ENCODE results near the gene EPM2AIP1. TPM values are rescaled to one million over a fixed set of nuclear protein-coding genes. Genes with fewer than 3 reads are reported as not detected.
A peak's percentile ranks its signal among the peaks of the same experiment; 100 is the strongest.

Gene EPM2AIP1
- total RNA-seq, 4 donors from 2014 or later = 9.9 to 18.4 (median 14.8) TPM

DNA sequence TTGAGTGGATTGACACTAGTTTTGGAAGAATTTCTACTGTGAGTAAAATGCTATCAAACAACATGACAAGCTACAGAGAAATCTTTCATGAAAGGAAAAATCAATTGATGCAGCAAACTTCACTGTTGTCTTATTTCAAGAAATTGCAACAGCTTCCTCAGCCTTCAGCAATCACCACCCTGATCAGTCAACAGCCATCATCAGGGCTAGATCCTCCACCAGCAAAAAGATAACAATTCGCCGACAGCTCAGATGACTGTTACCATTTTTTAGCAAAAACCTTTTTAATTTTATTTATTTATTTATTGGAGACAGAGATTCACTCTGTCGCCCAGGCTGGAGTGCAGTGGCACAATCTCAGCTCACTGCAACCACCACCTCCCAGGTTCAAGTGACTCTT lies 44.4 kb upstream of the EPM2AIP1 start:
- H3K27ac ChIP-seq = no peak overlapping the region
- WGBS, 2 donors = 96 to 98% methylated on average over 3 of the region's 3 CpGs
- peaks cover 0 to 91% (median 8%) of the 10 kb centered on the region in 3 donors for H3K36me3 ChIP-seq
- peaks cover 0 to 7% (median 0%) of the 10 kb centered on the region in 4 donors for H3K9me3 ChIP-seq
- no peak for TF ChIP-seq EP300 (IDR thresholded peaks at IDR 0.05)
- TF ChIP-seq, protein P1, sequence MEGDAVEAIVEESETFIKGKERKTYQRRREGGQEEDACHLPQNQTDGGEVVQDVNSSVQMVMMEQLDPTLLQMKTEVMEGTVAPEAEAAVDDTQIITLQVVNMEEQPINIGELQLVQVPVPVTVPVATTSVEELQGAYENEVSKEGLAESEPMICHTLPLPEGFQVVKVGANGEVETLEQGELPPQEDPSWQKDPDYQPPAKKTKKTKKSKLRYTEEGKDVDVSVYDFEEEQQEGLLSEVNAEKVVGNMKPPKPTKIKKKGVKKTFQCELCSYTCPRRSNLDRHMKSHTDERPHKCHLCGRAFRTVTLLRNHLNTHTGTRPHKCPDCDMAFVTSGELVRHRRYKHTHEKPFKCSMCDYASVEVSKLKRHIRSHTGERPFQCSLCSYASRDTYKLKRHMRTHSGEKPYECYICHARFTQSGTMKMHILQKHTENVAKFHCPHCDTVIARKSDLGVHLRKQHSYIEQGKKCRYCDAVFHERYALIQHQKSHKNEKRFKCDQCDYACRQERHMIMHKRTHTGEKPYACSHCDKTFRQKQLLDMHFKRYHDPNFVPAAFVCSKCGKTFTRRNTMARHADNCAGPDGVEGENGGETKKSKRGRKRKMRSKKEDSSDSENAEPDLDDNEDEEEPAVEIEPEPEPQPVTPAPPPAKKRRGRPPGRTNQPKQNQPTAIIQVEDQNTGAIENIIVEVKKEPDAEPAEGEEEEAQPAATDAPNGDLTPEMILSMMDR (IDR thresholded peaks at IDR 0.05) = no peak
- TF ChIP-seq POLR2A (IDR thresholded peaks at IDR 0.05) = no peak
- peaks cover 0 to 7% (median 0%) of the 10 kb centered on the region in 4 donors for H3K4me1 ChIP-seq
- no peak overlapping the region for H3K4me3 ChIP-seq
- DNase-seq (ENCODE audit: low spot score in 2 of 2) = no peak
- no peaks in the 10 kb centered on the region for H3K27me3 ChIP-seq

DNA sequence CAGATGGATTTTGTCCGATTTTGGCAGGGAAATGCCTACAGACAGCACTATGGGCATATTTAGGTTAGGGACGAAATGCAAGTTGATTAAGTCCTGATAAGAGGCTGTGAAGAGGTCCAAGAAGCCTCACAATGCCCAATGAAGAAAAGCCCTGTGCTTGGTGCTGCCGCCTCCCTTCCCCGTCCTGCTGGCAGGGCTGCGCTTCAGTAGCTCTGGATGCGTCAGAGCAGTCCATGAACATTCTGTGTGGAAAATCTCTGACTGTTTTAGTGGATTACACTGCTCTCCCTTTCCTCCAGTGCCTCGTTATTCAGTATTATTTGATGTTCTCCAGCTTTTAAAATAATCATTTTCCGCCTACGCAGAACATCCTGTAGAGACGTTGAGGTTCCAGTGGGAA lies 40.0 kb upstream of the EPM2AIP1 start:
- Histone ChIP-seq H3K27ac (peak overlapping the region in 2 of 4 donors; percentile 2 to 63), H3K4me3 (no peak overlapping the region), H3K27me3 (no peaks in the 10 kb centered on the region), H3K36me3 (peaks cover 0 to 94% (median 0%) of the 10 kb centered on the region in 3 donors), H3K4me1 (peaks cover 0 to 31% (median 0%) of the 10 kb centered on the region in 4 donors), H3K9me3 (peaks cover 0 to 7% (median 0%) of the 10 kb centered on the region in 4 donors)
- no peak for DNase-seq (ENCODE audit: low spot score in 2 of 2)
- WGBS, 2 donors = 64 to 65% methylated on average over 10 of the region's 10 CpGs
- no peak for TF ChIP-seq POLR2A (IDR thresholded peaks at IDR 0.05)
- TF ChIP-seq EP300 (IDR thresholded peaks at IDR 0.05) = no peak
- TF ChIP-seq, protein P1 (IDR thresholded peaks at IDR 0.05) = no peak

DNA sequence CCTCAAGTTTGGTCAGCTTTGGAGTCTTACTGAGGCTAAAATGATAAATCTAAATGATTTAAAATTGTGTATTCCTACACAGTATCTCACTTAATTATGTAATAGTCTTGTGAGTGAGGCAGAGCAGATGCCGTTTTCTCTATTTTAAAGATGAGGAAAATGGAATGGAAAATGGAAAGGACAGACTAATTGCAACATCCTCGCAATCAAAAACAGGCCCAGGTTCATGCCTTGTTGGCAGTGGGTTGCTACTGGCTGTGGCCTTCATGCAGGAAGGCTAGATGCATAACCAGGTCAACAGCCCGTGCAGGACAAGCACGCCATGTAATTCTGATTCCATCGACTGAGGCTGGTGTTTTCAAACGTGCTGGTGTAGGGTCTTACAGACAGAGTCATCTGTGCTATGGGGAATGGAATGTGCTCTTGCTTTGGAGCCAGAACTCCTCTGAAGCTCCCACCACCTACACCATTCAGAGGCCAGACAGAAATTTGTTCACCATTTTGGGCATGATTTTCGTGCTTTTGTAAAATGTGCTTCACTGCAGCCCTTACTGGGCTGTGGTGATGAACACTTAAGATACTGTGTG lies 38.3 kb upstream of the EPM2AIP1 start:
- H3K4me1 ChIP-seq = peaks cover 0 to 31% (median 0%) of the 10 kb centered on the region in 4 donors
- 71 to 76% methylated on average over 7 of the region's 7 CpGs for WGBS, 2 donors
- H3K27ac ChIP-seq = peak overlapping the region in 1 of 4 donors; percentile 25

DNA sequence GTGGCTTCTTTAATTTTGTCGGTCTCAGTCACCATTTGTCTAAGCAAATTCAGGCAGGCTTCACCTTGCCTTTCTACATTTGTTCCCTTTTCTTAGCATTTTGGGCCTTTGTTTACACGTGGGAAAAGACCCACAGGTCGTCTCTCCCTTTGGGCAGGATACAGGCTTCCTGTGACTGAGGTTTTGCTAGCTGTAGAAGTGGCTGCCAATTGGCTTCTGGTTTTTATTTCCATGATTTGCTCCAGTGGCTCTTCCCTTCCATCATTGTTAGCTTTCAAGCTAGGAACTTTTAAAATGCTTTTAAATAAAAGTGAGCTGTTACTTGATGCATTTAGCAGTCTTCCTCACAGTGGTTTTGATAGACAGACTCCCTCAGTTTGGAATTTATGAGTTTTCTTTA lies 37.7 kb upstream of the EPM2AIP1 start:
- Histone ChIP-seq H3K4me1 (peaks cover 0 to 31% (median 0%) of the 10 kb centered on the region in 4 donors), H3K27ac (peak overlapping the region in 3 of 4 donors; percentile 1 to 25 (median 13)), H3K9me3 (no peaks in the 10 kb centered on the region), H3K4me3 (no peak overlapping the region), H3K36me3 (peaks cover 0 to 96% (median 0%) of the 10 kb centered on the region in 3 donors), H3K27me3 (no peaks in the 10 kb centered on the region)
- DNase-seq (ENCODE audit: low spot score in 2 of 2) = no peak
- 54 to 65% methylated on average over 3 of the region's 3 CpGs for WGBS, 2 donors
- no peak for TF ChIP-seq EP300 (IDR thresholded peaks at IDR 0.05)
- TF ChIP-seq, protein P1 (IDR thresholded peaks at IDR 0.05) = no peak
- no peak for TF ChIP-seq POLR2A (IDR thresholded peaks at IDR 0.05)

More for the DNA sequence above, 38.3 kb upstream of the EPM2AIP1 start:
- Histone ChIP-seq H3K36me3 (peaks cover 0 to 96% (median 0%) of the 10 kb centered on the region in 3 donors), H3K4me3 (no peak overlapping the region), H3K27me3 (no peaks in the 10 kb centered on the region), H3K9me3 (peaks cover 0 to 3% (median 0%) of the 10 kb centered on the region in 4 donors)
- DNase-seq (ENCODE audit: low spot score in 2 of 2) = no peak
- TF ChIP-seq EP300 (IDR thresholded peaks at IDR 0.05) (no peak), POLR2A (IDR thresholded peaks at IDR 0.05) (no peak)

DNA sequence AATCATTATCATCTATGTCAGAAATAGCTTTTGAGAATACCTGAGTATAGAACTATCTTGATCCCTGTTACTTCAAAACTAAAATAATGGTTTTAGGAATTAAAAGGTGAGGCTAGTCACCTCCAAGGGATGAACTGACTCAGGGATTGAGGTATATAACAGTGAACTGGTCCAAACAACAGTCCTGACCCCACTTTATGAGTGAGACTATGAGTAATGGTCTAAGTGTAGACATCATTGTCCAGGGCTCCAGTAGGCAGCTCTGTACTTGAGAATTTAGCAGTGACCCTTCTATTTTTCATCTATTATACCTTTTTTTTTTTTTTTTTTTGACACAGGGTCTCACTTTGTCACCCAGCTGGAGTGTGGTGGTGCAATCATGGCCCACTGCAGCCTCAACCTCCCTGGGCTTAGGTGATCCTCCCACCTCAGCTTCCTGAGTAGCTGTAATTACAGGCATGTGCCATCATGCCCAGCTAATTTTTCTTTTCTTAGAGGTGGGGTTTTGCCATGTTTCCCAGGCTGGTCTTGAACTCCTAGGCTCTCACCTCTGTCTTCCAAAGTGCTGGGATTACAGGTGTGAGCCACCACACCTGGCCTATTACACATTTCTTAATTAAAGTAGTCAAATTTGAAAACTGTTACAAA lies 36.7 kb upstream of the EPM2AIP1 start:
- H3K9me3 ChIP-seq = no peaks in the 10 kb centered on the region
- H3K27me3 ChIP-seq = no peaks in the 10 kb centered on the region
- H3K4me1 ChIP-seq = peaks cover 0 to 31% (median 0%) of the 10 kb centered on the region in 4 donors
- H3K4me3 ChIP-seq = no peak overlapping the region
- peak overlapping the region in 2 of 4 donors; percentile 13 to 25 for H3K27ac ChIP-seq
- DNase-seq (ENCODE audit: low spot score in 2 of 2) = no peak
- TF ChIP-seq, protein P1 (IDR thresholded peaks at IDR 0.05) = no peak
- TF ChIP-seq EP300 (IDR thresholded peaks at IDR 0.05) = no peak
- TF ChIP-seq POLR2A (IDR thresholded peaks at IDR 0.05) = no peak
- H3K36me3 ChIP-seq = peaks cover 0 to 95% (median 0%) of the 10 kb centered on the region in 3 donors
